ENCODE data around the gene THSD4.
A peak's percentile ranks its signal among the peaks of the same experiment; 100 is the strongest.

Gene THSD4

GRCh38 chr15:71272932-71273331, 157.7 kb downstream of the THSD4 start:
- DNase-seq: no peak

GRCh38 chr15:71273731-71274447, 158.6 kb downstream of the THSD4 start:
- no peak for DNase-seq

GRCh38 chr15:71274448-71274798, 159.2 kb downstream of the THSD4 start:
- no peak for DNase-seq

GRCh38 chr15:71275098-71275497, 159.8 kb downstream of the THSD4 start:
- no peak for DNase-seq

GRCh38 chr15:71275566-71276335, 160.5 kb downstream of the THSD4 start:
- no peak for DNase-seq

GRCh38 chr15:71276336-71276665, 161.0 kb downstream of the THSD4 start:
- DNase-seq: no peak

- no peak for DNase-seq
Measured at GRCh38 chr15:71278989-71279756, 163.9 kb downstream of the THSD4 start.

- DNase-seq: no peak
Measured at GRCh38 chr15:71279757-71280141, 164.5 kb downstream of the THSD4 start.

GRCh38 chr15:71280206-71280605, 164.9 kb downstream of the THSD4 start:
- DNase-seq: no peak

- DNase-seq: no peak
Measured at GRCh38 chr15:71281256-71281655, 166.0 kb downstream of the THSD4 start.

GRCh38 chr15:71282076-71282475, 166.8 kb downstream of the THSD4 start:
- no peak for DNase-seq

- no peak for DNase-seq
Measured at GRCh38 chr15:71288348-71288955, 173.2 kb downstream of the THSD4 start.

- DNase-seq: no peak
Measured at GRCh38 chr15:71290002-71290401, 174.7 kb downstream of the THSD4 start.

GRCh38 chr15:71290881-71291635, 175.8 kb downstream of the THSD4 start:
- no peak for DNase-seq

GRCh38 chr15:71291723-71292122, 176.5 kb downstream of the THSD4 start:
- DNase-seq: peak; percentile 8

GRCh38 chr15:71293723-71294122, 178.5 kb downstream of the THSD4 start:
- no peak for DNase-seq

GRCh38 chr15:71294251-71294910, 179.1 kb downstream of the THSD4 start:
- no peak for DNase-seq

GRCh38 chr15:71294911-71295602, 179.8 kb downstream of the THSD4 start:
- peak; percentile 2 for DNase-seq

GRCh38 chr15:71295603-71296314, 180.5 kb downstream of the THSD4 start:
- DNase-seq: no peak

- DNase-seq: no peak
Measured at GRCh38 chr15:71296315-71296679, 181.0 kb downstream of the THSD4 start.
